Endothelial cell of umbilical vein (primary cell): ENCODE data around the gene NAP1L1. TPM values are rescaled to one million over a fixed set of nuclear protein-coding genes. Genes with fewer than 3 reads are reported as not detected.

Experiments used
- BruUV-seq: library from RNA; stranded (reverse); fragments of 400-500 nt; replicated peaks from 2 replicates; lab custom pipeline; 2021; lab: Mats Ljungman, UMichigan
- CTCF ChIA-PET: fragments of 300-600, 350-600 bp; sonication (Branson Sonifier 250); formaldehyde crosslinking; loops from one replicate; lab custom pipeline; 2021; ENCODE audit warnings: antibody characterized with exemption, inconsistent platforms; lab: Charles Lee
- POLR2A ChIA-PET: fragments of 300-600, 350-600 bp; sonication (Branson Sonifier 250); formaldehyde crosslinking; loops from one replicate; lab custom pipeline; 2021; ENCODE audit warnings: antibody characterized with exemption, inconsistent platforms; lab: Charles Lee
- DNase-seq: peaks from one replicate; pipeline ENCODE4 v3.0.0-alpha.2; 2011; ENCODE audit warnings: low read depth, low spot score
- FAIRE-seq: peaks from 2 replicates; lab custom pipeline; 2011; peaks lifted over from hg19 to GRCh38; lab: Jason Lieb, UNC
- H2AFZ ChIP-seq: 2 replicates; pipeline ENCODE4 v1.6.0; 2012; ENCODE audit warnings: low read depth, low read length, control low read depth, inconsistent platforms
- H3K27ac ChIP-seq: 2 replicates; pipeline ENCODE4 v1.5.1; 2011; ENCODE audit warnings: low read depth, mild to moderate bottlenecking, control low read depth, low read length, moderate library complexity; ENCODE audit not compliant: insufficient read depth
- H3K27me3 ChIP-seq, 2 experiments: 2 replicates each; pipeline versions ENCODE4 v1.6.0 to v1.6.1; 2011; ENCODE audit warnings: low read length in 2 of 2, mixed read lengths in 1 of 2; ENCODE audit not compliant: control insufficient read depth in 2 of 2, insufficient read depth in 2 of 2
- H3K36me3 ChIP-seq, 2 experiments: 2 replicates in 1 of 2; 3 replicates in 1 of 2; pipeline ENCODE4 v1.5.1; 2011; ENCODE audit warnings: low read length in 2 of 2, mild to moderate bottlenecking in 1 of 2, moderate library complexity in 1 of 2; ENCODE audit not compliant: control insufficient read depth in 2 of 2, insufficient read depth in 2 of 2; ENCODE audit errors: extremely low read depth in 1 of 2
- H3K4me1 ChIP-seq: 3 replicates; pipeline ENCODE4 v1.5.1; 2011; ENCODE audit warnings: mild to moderate bottlenecking, low read length; ENCODE audit not compliant: control insufficient read depth, insufficient read depth; ENCODE audit errors: extremely low read depth
- H3K4me2 ChIP-seq: 2 replicates; pipeline ENCODE4 v1.6.1; 2011; ENCODE audit warnings: low read length, control low read depth, mixed read lengths; ENCODE audit not compliant: insufficient read depth
- H3K4me3 ChIP-seq, 3 experiments: fragments of 200-600 bp in 1 of 3; sonication (generic), shearing (Covaris generic) in 1 of 3; replicated peaks in 1 of 3; 2 replicates each; pipeline ENCODE4 v1.5.1; 2011 to 2016; ENCODE audit warnings: control low read depth in 3 of 3, low read length in 3 of 3, mild to moderate bottlenecking in 2 of 3, inconsistent platforms in 1 of 3, low read depth in 1 of 3, moderate library complexity in 1 of 3; ENCODE audit not compliant: insufficient read depth in 1 of 3
- H3K79me2 ChIP-seq: 2 replicates; pipeline ENCODE4 v1.6.0; 2012; ENCODE audit warnings: low read length, inconsistent platforms; ENCODE audit not compliant: control insufficient read depth, insufficient read depth
- H3K9ac ChIP-seq: replicated peaks from 2 replicates; pipeline ENCODE3; 2011; ENCODE audit warnings: low read length, control low read depth; ENCODE audit not compliant: insufficient read depth; ENCODE audit errors: extremely low read depth
- H3K9me1 ChIP-seq: replicated peaks from 3 replicates; pipeline ENCODE4 v1.6.0; 2011; ENCODE audit warnings: mild to moderate bottlenecking, low read length; ENCODE audit not compliant: control insufficient read depth, insufficient read depth; ENCODE audit errors: extremely low read depth
- H3K9me3 ChIP-seq: replicated peaks from 2 replicates; pipeline ENCODE4 v1.5.1; 2012; ENCODE audit warnings: low read length, inconsistent platforms; ENCODE audit not compliant: control insufficient read depth, insufficient read depth
- H4K20me1 ChIP-seq: replicated peaks from 2 replicates; pipeline ENCODE3; 2011; ENCODE audit warnings: mild to moderate bottlenecking, low read length; ENCODE audit not compliant: control insufficient read depth, insufficient read depth; ENCODE audit errors: extremely low read depth
- EZH2 ChIP-seq: IDR thresholded peaks from 2 replicates; pipeline ENCODE4 v1.6.1; 2012; ENCODE audit warnings: borderline replicate concordance, low read depth, mild to moderate bottlenecking, moderate library complexity, low read length, inconsistent platforms; ENCODE audit not compliant: severe bottlenecking
- FOS ChIP-seq: IDR thresholded peaks from 2 replicates; pipeline ENCODE4 v1.6.1; 2011; ENCODE audit warnings: mild to moderate bottlenecking, low read length, moderate library complexity, borderline replicate concordance; ENCODE audit not compliant: insufficient read depth
- GATA2 ChIP-seq: IDR thresholded peaks from 2 replicates; pipeline ENCODE4 v1.7.0; 2011; ENCODE audit warnings: low read depth, mild to moderate bottlenecking, moderate library complexity, mixed read lengths, low read length; ENCODE audit not compliant: insufficient read length, insufficient read depth
- JUN ChIP-seq: IDR thresholded peaks from 2 replicates; pipeline ENCODE4 v1.6.1; 2011; ENCODE audit warnings: borderline replicate concordance, low read depth; ENCODE audit not compliant: insufficient read length, insufficient read depth
- MYC ChIP-seq: IDR thresholded peaks from one replicate; pipeline ENCODE4 v1.6.1; 2011; ENCODE audit warnings: mild to moderate bottlenecking, low read depth, low read length
- POLR2A ChIP-seq: IDR thresholded peaks from 2 replicates; pipeline ENCODE4 v1.6.1; 2012; ENCODE audit warnings: low read depth, mild to moderate bottlenecking, control low read depth, low read length
- POLR2AphosphoS5 ChIP-seq: IDR thresholded peaks from 2 replicates; pipeline ENCODE4 v1.6.1; 2012; ENCODE audit warnings: low read depth, mild to moderate bottlenecking, control low read depth, low read length, moderate library complexity; ENCODE audit not compliant: insufficient read depth
- dilution Hi-C: fragments of 300-500 bp; cut with MboI; formaldehyde crosslinking; loops from one replicate; pipeline ENCODE4 v1.15.0; 2019; ENCODE audit warnings: low sequenced_read_pairs; ENCODE audit not compliant: extremely low pct_ligation_motif_present
- intact Hi-C: fragments of 100-400 bp; cut with micrococcal nuclease; formaldehyde crosslinking; loops from one replicate; pipeline ENCODE4 v1.10.0; 2022
- polyA plus RNA-seq, 4 experiments: library from polyadenylated mRNA; depleted of rRNA in 3 of 4; stranded (reverse) in 3 of 4; unstranded in 1 of 4; fragments of >200 nt; gene quantifications; 2 replicates each; pipeline versions ENCODE4 v1.2.1 to v1.2.3, GENCODE V29; 2011 to 2012; ENCODE audit warnings: missing spikeins in 1 of 4
- total RNA-seq: library from RNA; stranded (reverse); gene quantifications from 2 replicates; pipeline ENCODE4 v1.2.3, GENCODE V29; 2021
- TF ChIP-seq, protein P1 (sequence below): IDR thresholded peaks from 2 replicates; pipeline ENCODE4 v1.6.1; 2011; ENCODE audit not compliant: insufficient read depth, insufficient read length
- TF ChIP-seq, protein P2 (sequence below), 2 donors: IDR thresholded peaks; 1 replicate in 1 of 2; 2 replicates in 1 of 2; pipeline ENCODE4 v1.5.1; 2011; ENCODE audit warnings: low read length in 2 of 2, mild to moderate bottlenecking in 2 of 2, moderate library complexity in 2 of 2, control low read depth in 1 of 2, inconsistent platforms in 1 of 2, low read depth in 1 of 2; ENCODE audit not compliant: insufficient read depth in 1 of 2; ENCODE audit errors: extremely low read depth in 1 of 2

Gene NAP1L1
- total and polyA plus RNA-seq, 2 donors (not counting 3 experiments of a cell fraction or from before 2014, with no cell fraction given): 127 to 649 TPM

DNA sequence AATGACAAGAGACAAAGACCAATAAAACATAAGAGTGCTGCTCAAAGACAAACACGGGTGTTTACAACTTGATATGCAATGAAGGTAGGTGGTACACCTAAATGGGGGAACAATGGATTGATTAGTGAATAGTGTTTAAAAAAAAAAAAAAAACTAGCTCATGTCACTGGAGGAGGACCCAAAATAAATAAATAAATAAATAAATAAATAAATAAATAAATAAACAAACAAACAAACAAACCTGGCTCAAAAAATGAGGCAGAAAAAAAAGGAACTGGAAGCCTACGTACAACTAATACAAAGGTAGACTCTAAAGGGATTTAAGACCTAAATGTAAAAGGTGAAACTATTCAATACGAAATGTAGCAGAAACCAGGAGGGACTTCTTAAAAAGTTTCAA is 18.6 kb downstream of the NAP1L1 start:
- ChIA-PET POLR2A (no interaction called here), CTCF (interaction anchor here (1.6 kb wide), 1 partner anchor 17 kb away, joined by 6 read pairs; no protein-coding TSS in a partner anchor)
- H3K36me3 ChIP-seq: peaks cover 7 to 33% of the 10 kb centered on the region in 2 experiments
- no peaks in the 10 kb centered on the region for H3K9me3 ChIP-seq
- no peak overlapping the region for H3K4me2 ChIP-seq
- H2AFZ ChIP-seq: no peak overlapping the region
- BruUV-seq: no TSS peak
- H3K79me2 ChIP-seq: peaks cover 98% of the 10 kb centered on the region
- H3K27ac ChIP-seq: no peak overlapping the region
- dilution Hi-C loops: no loop called here
- DNase-seq (no peak), FAIRE-seq (no peak)
- H3K27me3 ChIP-seq: no peaks in the 10 kb centered on the region
- no peaks in the 10 kb centered on the region for H3K9me1 ChIP-seq
- peaks cover 11% of the 10 kb centered on the region for H4K20me1 ChIP-seq
- no peak overlapping the region for H3K4me3 ChIP-seq
- peaks cover 6% of the 10 kb centered on the region for H3K4me1 ChIP-seq
- TF ChIP-seq GATA2 (no peak), POLR2AphosphoS5 (no peak), MYC (no peak), JUN (no peak), FOS (no peak), EZH2 (no peak), POLR2A (no peak)
- TF ChIP-seq, protein P1, sequence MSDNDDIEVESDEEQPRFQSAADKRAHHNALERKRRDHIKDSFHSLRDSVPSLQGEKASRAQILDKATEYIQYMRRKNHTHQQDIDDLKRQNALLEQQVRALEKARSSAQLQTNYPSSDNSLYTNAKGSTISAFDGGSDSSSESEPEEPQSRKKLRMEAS: no peak
- TF ChIP-seq, protein P2, sequence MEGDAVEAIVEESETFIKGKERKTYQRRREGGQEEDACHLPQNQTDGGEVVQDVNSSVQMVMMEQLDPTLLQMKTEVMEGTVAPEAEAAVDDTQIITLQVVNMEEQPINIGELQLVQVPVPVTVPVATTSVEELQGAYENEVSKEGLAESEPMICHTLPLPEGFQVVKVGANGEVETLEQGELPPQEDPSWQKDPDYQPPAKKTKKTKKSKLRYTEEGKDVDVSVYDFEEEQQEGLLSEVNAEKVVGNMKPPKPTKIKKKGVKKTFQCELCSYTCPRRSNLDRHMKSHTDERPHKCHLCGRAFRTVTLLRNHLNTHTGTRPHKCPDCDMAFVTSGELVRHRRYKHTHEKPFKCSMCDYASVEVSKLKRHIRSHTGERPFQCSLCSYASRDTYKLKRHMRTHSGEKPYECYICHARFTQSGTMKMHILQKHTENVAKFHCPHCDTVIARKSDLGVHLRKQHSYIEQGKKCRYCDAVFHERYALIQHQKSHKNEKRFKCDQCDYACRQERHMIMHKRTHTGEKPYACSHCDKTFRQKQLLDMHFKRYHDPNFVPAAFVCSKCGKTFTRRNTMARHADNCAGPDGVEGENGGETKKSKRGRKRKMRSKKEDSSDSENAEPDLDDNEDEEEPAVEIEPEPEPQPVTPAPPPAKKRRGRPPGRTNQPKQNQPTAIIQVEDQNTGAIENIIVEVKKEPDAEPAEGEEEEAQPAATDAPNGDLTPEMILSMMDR (IDR thresholded peaks at IDR 0.05; ENCODE audit: extremely low read depth in 1 of 2, insufficient read depth in 1 of 2, low read depth in 1 of 2, low read length in 2 of 2): no peak
- no peak overlapping the region for H3K9ac ChIP-seq
- intact Hi-C loops: no loop called here
